NCI-H2107 (cell line): ENCODE results near the gene ATG4B.
"Not testable (repeated sequence)": the region's sequence is repeated elsewhere in the genome, so short reads cannot be mapped to it uniquely, and the experiment has no call there.

Experiments
- DNase-seq: peaks from one replicate; lab custom pipeline; 2025; lab: John Stamatoyannopoulos, UW

Gene ATG4B

GRCh38 chr2:241637018-241637794 lies at the start of gene ATG4B, which contains the start of gene THAP4:
TSS of gene ATG4B (plus strand) at chr2:241637693. CDS start at chr2:241637715, 22 bp downstream.
TSS of gene THAP4 (minus strand) at chr2:241637158. CDS start at chr2:241637017, 141 bp downstream.
- peak; percentile 74 for DNase-seq

- DNase-seq: not testable (repeated sequence)
Observed at GRCh38 chr2:241589863-241590262, 47.6 kb upstream of the ATG4B start.

DNA sequence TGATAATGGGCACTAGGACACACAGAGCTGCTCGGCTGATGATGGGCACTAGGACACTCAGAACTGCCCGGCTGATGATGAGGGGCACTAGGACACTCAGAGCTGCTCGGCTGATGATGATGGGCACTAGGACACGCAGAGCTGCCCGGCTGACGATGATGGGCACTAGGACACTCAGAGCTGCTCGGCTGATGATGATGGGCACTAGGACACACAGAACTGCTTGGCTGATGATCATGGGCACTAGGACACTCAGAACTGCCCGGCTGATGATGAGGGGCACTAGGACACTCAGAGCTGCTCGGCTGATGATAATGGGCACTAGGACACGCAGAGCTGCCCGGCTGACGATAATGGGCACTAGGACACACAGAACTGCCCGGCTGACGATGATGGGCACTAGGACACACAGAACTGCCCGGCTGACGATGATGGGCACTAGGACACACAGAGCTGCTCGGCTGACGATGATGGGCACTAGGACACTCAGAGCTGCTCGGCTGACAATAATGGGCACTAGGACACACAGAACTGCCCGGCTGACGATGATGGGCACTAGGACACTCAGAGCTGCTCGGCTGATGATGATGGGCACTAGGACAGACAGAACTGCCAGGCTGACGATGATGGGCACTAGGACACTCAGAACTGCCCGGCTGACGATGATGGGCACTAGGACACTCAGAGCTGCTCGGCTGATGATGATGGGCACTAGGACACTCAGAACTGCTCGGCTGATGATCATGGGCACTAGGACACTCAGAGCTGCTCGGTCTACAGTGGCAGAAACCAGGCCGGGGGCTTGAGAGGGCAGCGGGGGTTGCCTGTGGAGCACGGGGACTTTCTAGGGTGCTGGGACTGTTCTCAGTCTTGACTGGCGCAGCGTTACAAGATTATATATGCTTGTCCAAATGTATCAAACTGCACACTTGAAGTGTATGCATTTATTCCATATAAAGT lies 46.7 kb upstream of the ATG4B start:
- DNase-seq: not testable (repeated sequence)

GRCh38 chr2:241592126-241592845 lies 45.2 kb upstream of the ATG4B start:
- no peak for DNase-seq

DNA sequence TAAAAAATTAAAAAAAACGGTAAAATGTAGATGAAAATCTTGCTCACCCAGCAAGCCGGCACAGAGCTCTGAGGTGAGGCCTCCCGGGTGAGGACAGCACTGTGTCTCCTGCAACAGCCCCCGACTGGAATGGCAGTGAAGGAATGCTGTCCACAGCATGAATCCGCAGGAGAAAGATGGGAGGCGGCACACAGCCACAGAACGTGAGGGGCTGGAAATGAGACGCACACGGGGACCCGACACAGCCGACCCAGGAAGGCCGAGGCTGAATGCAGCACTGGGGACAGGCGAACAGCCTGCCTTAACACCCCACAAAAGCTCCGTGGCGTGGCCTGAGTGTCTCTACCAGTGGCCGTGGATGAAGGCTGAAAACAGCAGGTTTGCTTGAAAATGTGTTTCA lies 44.2 kb upstream of the ATG4B start:
- DNase-seq: no peak

- no peak for DNase-seq
Observed at GRCh38 chr2:241595600-241596140, 41.8 kb upstream of the ATG4B start.

DNA sequence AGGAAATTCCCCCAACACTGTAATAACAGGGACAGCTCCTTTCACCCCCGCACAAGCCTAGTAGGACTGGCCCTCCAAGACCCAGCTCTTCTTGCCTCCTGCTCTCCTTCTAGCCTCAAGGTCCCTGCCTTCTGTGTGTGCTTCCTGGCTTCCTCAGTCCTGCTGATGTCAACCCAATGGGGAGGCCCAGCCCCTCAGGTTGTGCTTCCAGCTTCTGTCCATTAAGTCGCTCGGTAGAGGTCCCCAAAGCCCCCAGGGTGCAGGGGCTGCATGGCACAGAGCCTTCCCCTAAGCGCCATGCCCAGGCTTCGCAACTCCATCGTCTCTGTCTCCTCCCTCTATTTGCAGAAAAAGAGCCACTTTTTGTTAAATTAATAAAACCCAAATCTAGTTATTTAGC lies 39.9 kb upstream of the ATG4B start:
- no peak for DNase-seq

DNA sequence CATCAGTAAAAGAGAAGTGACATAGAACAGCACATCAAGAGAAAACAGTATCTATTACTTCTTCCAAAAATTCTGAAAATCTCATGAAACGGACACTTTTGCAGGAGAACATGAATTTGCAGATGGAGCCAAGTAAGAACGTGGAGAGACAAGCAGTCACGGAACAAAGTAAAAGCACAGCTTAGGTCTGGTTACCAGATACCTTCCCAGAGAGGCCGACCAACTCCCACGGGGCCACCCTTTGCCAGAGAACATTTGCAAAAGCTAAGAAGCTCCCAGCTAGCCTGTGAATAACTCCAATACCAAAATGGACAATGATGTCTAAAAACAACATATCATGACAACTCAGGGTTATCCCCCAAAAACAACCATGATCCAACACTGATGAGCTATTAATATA lies 39.4 kb upstream of the ATG4B start:
- no peak for DNase-seq

DNA sequence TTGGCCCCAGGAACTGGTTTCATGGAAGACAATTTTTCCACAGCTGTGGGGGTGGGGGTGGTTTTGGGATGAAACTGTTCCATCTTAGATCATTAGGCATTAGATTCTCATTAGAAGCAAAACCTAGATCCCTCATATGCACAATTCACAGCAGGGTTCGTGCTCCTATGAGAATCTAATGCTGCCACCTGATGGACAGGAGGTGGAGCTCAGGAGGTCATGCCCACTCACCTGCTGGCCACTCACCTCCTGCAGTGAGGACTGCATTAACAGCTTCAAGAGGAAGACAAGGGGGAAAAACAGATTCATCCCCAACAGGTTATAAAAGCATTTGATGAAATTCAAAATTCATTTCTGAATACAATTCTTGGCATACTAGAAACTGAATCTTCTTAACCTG lies 39.0 kb upstream of the ATG4B start:
- no peak for DNase-seq

DNA sequence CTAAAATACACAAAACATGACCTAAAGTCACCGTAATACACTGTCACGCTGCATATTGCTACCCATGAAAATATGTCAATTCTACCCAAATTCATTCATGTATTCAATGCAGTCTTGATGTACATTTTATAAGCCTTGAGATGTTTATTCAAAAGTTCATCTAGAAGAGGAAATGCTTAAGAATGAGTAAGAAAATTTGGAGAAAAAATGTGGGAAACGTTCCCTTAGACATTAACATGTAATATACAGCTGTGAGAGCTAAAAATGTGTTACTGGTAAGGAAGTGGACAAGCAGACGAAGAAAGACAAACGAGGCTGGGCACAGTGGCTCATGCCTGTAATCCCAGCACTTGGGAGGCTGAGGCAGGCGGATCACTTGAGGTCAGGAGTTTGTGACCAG lies 37.9 kb upstream of the ATG4B start:
- DNase-seq: no peak

- peak; percentile 58 for DNase-seq
Observed at GRCh38 chr2:241601841-241602240, 35.7 kb upstream of the ATG4B start.

GRCh38 chr2:241602720-241603119 lies 34.8 kb upstream of the ATG4B start:
- no peak for DNase-seq

DNA sequence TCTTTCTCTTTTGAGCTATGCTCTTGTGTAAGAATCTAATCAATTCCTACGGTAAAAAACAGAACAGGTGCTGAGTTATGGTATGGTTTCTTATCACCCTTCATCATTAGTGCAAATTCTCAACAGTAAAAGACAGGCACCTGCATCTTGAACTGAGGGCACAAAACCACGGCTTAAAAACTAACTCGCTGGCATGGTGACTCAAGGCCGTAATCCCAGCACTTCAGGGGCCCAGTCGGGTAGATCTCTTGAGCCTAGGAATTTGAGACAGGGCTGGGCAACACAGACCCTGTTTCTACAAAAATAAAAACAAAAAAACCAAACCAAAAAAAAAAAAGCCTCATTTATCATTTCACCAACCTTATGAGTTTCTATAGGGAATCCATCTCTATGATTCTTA lies 33.8 kb upstream of the ATG4B start:
- DNase-seq: no peak

GRCh38 chr2:241606186-241606585 lies 31.3 kb upstream of the ATG4B start:
- no peak for DNase-seq

DNA sequence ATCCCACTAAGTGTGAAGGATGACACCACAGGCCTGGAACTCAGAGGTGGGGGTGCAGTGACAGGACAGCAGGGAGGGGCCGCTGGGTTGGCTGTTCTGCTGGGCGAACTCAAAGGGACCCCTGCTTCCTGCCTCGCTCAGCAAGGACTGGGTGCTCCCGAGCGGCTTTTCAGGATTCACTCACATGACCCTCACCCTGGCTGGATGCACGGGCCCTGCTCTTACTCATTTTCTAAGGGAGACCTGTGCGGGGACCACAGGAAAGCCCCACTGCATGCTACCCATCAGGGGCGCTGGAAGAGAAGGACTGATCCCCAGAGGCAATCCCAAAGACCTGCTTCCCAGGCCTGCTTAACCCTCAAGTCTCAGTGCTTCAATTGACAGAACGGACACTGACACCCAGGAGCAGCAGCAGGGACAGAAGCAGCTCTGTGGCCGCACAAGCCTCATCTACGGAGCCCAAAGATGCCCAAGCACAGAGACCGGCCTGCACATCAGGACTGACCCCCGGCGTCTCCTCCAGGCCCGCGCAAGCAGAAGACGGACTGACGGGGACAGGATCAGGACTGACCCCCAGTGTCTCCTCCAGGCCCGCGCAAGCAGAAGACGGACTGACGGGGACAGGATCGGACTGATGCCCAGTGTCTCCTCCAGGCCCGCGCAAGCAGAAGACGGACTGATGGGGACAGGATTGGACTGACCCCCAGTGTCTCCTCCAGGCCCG lies 30.2 kb upstream of the ATG4B start:
- no peak for DNase-seq

GRCh38 chr2:241608881-241609280 lies 28.6 kb upstream of the ATG4B start:
- no peak for DNase-seq

GRCh38 chr2:241609859-241610793 lies 27.4 kb upstream of the ATG4B start:
- peak; percentile 64 for DNase-seq

DNA sequence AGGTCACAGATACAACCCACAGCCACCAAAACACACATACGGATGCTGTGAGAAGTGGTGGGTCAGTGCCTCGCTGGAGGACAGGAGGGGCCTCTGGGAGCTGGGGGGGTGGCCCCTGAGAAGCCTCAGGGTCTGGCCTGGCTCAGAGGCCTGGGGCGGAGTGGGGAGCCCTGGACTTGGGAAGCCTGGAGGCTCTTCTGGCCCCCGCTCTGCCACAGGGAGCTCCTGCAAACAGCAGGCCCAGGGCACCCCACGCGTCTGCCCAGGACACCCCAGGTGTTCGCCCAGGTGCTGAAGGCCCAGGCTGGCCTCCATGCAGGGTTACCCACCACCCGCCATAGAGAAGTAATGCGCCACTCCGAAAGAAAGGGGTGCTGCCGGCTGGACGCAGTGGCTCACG lies 26.4 kb upstream of the ATG4B start:
- DNase-seq: no peak

DNA sequence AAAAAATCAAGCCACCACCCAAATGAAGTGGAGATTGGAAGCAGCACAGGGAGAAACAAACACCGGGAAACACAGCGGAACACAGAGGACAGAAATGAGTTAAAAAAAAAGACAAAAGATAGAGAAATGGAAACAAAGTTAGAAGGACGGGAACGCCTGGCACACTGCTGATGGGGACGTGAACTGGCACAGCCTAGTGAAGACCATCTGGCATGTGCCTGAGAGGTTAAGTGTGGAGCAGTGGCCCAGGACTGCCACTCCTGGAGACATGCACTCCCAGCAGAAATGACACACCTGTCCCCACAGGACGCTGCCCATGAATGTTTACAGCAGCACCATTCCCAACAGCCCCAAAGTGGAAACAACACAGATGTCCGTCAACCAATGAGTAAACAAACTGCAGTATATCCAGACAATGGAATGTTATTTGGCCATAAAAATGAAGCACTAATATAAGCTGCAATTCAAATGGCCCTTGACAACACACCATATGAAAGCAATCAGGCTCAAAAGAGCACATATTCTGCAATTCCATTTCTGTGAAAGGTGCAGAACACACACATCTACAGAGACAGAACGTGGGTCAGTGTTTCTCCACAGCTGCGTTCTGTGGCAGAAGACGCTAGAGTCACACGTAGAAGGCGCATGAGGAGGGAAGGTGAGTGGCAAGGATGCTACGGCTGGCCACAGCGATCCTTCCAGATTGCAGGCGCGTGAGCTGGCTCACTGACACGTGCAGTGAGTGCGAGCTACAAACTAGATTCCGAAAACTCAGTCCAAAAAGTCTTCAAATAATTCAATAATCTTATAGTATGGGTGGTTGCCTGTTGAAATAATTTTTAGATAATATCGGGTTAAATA lies 25.1 kb upstream of the ATG4B start:
- DNase-seq: no peak
